ENCODE measurements around the gene CLSTN3.

DNA sequence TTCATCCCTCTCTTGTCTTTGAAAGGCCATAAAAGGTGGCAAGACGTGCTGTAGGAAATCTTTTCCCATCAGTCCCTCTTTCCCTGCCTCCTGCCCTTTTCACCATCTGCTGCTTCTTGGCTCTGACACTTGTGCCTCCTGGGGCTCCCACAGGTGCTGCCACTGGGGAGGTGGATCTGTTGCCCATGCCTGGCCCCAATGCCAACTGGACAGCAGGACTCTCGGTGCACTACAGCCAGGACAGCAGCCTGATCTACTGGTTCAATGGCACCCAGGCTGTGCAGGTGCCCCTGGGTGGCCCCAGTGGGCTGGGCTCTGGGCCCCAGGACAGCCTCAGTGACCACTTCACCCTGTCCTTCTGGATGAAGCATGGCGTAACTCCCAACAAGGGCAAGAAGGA, 6.5 kb downstream of the CLSTN3 start:
- TF ChIP-seq, protein P1, sequence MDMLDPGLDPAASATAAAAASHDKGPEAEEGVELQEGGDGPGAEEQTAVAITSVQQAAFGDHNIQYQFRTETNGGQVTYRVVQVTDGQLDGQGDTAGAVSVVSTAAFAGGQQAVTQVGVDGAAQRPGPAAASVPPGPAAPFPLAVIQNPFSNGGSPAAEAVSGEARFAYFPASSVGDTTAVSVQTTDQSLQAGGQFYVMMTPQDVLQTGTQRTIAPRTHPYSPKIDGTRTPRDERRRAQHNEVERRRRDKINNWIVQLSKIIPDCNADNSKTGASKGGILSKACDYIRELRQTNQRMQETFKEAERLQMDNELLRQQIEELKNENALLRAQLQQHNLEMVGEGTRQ (CRISPR knock-in tag; IDR thresholded peaks at IDR 0.05) = no peak
- TF ChIP-seq EZH2 (IDR thresholded peaks at IDR 0.05; ENCODE audit: borderline replicate concordance, low read depth, low read length) (no peak), POLR2A (conservative IDR thresholded peaks at IDR 0.05) (no peak), KDM5B (IDR thresholded peaks at IDR 0.05; ENCODE audit: insufficient replicate concordance, low read depth, low read length) (no peak), CBX1 (IDR thresholded peaks at IDR 0.05; ENCODE audit: low read depth) (no peak), RBM14 (IDR thresholded peaks at IDR 0.05; ENCODE audit: borderline replicate concordance, insufficient read depth, low read depth, low read length) (no peak), BHLHE40 (IDR thresholded peaks at IDR 0.05; ENCODE audit: low read length) (no peak)

All from K562 (cell line).